ENCODE data around the gene CRIM1.

- TF ChIP-seq YY1 (IDR thresholded peaks at IDR 0.05; ENCODE audit: insufficient read depth, insufficient read length) (no peak), ZNF274 (IDR thresholded peaks at IDR 0.05; ENCODE audit: low read depth, low read length) (no peak)
These were observed 13.6 kb downstream of the CRIM1 start for GRCh38 chr2:36369163-36369562.
